IPS-18c (cell line): Measurements from ENCODE around the gene PRLHR.

ENCODE experiments used
- H3K4me3 ChIP-seq: 2 replicates; pipeline ENCODE4 v1.7.0; 2013; ENCODE audit warnings: low read depth, mild to moderate bottlenecking, low read length, moderate library complexity; ENCODE audit not compliant: insufficient read depth
- H3K9me3 ChIP-seq: one replicate; pipeline ENCODE4 v1.6.1; 2013; ENCODE audit warnings: mild to moderate bottlenecking, low read length, moderate library complexity; ENCODE audit not compliant: control insufficient read depth, insufficient read depth

The PRLHR gene

GRCh38 chr10:118542205-118542604, 53.2 kb downstream of the PRLHR start:
- no peaks in the 10 kb centered on the region for H3K9me3 ChIP-seq

DNA sequence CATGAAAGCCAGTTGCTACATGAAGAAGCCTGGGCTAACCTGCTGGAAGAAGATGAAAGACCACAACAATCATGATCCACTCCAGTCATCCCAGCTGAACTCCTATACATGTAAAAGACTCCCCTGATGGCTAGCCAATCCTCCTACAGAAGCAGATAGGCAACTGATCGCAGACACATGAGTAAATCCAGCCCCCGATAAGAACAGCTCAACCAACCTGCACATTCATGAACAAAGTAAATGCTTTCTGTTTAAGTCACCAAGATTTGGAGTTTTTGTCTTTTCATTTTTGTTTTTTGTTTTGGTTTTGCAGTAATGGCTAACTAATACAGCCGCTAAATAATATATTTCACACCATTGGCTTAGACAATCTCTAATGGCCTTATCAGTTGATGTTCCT, 53.7 kb downstream of the PRLHR start:
- H3K9me3 ChIP-seq = no peaks in the 10 kb centered on the region
- H3K4me3 ChIP-seq = no peak overlapping the region

More at GRCh38 chr10:118542205-118542604, 53.2 kb downstream of the PRLHR start:
- H3K4me3 ChIP-seq = no peak overlapping the region
